GM21367 (cell line): ENCODE results near the gene MGST2.
A peak's percentile ranks its signal among the peaks of the same experiment; 100 is the strongest.

Experiments used
- ATAC-seq: cut with Tn5 transposase; IDR thresholded peaks from one replicate; pipeline ENCODE4 v1.9.1; 2021; ENCODE audit not compliant: unreplicated experiment

Gene MGST2

GRCh38 chr4:139643042-139643895, 22.4 kb upstream of the MGST2 start:
- ATAC-seq, result no peak

- ATAC-seq, result no peak
Observed at GRCh38 chr4:139645458-139645857, 20.2 kb upstream of the MGST2 start.

DNA sequence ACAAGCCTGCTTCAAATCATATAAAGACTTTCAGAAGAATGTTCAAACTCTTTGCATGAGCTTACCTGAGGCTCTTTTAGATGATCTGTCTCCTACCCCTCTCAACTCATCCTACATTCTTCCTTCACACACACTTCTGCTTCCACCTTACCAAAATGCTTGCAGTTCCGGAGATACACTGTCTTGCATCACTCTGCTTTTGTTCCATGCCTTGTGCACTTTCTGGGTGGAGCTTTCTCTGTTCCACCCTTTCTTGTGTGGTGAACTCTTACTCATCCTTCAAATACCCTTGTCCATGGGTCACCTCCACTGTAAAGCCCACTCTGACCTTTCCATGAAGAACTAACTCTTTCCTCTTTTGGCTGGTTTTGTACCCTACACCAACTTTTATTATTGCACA, 18.4 kb upstream of the MGST2 start:
- ATAC-seq, result no peak

GRCh38 chr4:139647952-139648351, 17.7 kb upstream of the MGST2 start:
- ATAC-seq, result no peak

- peak; percentile 76 for ATAC-seq
Observed at GRCh38 chr4:139651282-139652194, 14.1 kb upstream of the MGST2 start.

DNA sequence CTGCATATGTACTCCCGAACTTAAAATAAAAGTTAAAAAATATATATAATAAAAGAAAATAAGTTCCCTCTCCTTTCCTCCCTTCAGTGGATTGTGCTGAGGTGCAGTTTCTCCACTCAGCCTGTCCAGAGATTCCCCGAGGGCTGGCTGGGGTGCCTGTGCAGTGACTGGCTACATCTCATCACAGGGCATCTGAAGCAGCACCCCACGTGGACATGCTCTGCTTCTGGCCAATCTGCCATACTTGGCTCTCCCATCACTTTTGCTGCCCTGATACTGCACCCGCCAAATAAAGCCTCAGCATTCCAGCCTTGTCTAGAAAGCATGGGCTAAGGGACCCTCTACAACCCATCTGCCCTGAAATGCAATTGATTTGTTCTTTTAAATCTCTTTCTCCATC, 11.1 kb upstream of the MGST2 start:
- no peak for ATAC-seq

DNA sequence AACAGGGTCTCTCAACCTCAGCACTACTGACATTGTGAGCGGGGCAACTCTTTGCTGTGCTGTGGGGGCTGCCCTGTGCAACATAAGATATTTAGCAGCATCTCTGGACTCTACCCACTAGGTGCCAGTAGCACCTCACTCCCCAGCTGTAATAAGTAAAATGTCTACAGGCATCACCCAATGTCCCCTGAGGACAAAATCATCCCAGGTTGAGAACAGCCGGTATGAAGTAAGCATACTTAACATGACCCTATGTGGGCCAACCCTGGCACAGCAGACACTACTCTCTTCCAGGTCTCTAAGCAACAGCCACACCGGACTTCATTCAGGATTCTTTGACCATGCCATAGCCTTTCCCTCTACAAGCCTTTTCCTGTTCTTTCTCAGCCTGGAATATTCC, 10.5 kb upstream of the MGST2 start:
- ATAC-seq, result peak; percentile 48

- ATAC-seq, result peak; percentile 73
Observed at GRCh38 chr4:139656614-139657486, 8.8 kb upstream of the MGST2 start.

DNA sequence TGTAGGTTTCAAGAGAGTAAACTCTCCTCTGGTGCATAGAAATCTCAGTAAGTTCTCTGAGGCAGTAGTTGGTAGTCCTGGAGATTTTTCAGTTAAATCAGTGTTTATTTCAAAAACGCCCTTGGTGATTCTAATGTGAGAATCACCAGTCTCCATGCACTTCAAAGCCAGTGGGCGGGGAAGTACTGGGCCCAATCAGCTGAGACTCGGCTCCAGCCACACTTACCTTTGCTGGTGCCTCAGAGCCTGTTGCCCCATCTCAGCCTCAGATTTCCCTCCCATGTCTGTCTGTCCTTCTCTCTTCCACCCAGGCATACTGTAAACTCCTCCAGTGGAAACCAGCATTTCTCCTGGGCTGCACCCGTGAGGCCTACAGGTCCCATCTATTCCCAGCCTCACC, 7.4 kb upstream of the MGST2 start:
- no peak for ATAC-seq

DNA sequence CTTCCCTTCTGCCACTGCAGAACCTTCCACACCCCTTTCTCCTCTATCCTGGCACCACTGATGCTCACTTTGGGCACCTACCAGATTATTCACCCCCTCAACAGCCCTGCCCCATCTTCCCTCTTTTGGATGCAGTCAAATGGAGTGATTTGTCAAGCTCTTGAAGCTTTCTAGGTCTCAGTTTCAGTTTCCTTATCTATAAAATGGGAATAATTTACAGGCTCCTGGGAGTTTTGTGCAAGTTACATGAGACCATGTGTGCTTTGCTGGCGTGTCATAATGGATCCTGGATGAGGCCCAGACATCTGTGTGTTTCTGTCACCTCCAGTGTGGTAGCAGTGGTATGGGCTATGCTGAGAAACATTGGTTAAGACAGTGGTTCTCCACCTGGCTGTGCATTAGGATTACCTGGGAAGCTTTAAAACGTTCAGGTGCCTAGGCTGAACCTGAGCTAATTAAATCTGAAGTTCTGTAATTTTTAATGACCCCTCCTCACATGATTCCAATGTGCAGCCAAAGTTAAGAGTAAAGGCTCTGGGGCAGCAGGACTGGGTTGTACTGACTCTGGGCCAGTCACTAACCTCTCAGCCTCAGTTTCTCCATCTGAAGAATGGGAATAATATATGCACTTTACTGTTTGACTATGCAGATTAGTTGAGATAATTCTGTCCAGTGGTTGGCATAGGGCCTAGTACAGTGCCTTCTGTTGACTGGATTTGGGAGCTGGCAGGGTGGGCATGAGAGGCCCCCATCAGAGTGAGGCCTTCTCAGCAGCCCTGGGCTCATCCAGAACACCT, 6.8 kb upstream of the MGST2 start:
- ATAC-seq, result no peak

DNA sequence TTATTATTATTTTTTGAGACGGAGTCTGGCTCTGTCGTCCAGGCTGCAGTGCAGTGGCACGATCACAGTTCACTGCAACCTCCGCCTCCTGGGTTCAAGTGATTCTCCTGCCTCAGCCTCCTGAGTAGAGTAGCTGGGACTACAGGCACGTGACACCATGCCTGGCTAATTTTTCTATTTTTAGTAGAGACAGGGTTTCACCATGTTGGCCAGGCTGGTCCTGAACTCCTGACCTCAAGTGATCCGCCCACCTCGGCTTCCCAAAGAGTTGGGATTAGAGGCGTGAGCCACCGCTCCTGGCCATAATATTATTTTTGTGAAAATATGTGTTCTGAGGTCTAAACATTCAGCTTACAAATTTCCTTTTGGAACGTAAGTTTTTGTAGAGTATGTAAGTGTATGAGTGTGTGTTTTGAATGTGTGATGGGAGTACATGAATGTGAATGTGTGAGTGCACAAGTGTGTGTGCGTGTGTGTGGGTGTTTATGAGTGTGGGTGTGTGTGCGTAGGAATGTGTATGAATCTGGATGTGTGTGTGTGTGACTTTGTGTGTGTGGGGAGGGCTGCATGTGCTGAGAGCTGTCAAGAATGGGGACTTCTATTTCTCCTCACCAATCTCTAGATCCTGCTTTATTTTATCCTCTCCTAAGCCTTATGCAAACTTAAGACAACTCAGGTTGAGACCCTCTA, 5.7 kb upstream of the MGST2 start:
- ATAC-seq, result no peak

GRCh38 chr4:139660568-139661043, 5.0 kb upstream of the MGST2 start:
- no peak for ATAC-seq

GRCh38 chr4:139663561-139664138, 2.0 kb upstream of the MGST2 start:
- ATAC-seq, result no peak

- no peak for ATAC-seq
Observed at GRCh38 chr4:139664442-139664841, 1.2 kb upstream of the MGST2 start.

DNA sequence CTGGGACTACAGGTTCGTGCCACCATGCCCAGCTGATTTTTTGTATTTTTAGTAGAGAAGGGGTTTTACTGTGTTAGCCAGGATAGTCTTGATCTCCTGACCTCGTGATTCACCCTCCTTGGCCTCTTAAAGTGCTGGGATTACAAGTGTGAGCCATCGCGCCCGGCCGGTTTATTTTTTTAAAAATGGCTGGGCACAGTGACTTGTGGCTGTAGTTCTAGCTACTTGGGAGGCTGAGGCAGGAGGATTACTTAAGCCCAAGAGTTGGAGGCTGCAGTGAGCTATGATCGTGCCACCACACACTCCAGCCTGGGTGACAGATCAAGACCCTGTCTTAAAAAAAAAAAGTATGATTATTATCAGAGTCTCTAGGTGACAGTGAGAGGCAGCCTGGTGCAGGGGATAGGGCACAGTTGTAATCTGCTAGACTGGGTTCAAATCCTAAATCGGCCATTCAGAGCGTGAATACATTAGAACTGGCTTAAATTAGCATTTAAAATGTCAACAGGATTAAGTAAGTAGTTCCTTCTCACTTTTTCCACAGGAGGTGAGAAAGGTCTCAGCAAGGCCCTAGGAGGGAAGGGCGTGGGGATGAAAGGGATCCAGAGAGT, 435 bp upstream of the MGST2 start:
- peak; percentile 13 for ATAC-seq

DNA sequence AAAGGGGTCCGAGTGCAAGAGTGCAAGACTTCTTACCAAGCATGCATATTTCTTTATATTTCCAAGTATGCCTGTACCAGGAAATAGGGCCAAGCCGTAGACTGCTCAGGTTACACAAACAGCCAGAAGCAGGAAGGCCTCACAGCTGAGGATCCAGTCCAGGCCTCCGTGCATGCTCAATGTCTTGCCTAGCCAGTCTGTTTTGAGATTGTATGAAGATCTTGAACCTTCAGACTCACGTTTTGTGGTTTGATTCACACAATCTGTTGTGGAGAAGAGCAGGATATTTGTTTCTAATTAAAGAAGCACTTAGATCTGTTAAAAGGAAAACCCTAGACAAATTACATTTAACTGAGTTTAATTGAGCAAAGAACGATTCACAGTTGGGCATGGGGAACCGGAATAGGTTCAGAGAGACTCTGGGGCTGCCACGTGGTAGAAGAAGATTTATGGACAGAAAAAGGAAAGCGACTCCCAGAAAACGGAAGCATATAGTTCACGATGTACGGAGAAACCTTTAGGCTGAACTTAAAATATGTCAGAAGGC, 1.2 kb downstream of the MGST2 start:
- ATAC-seq, result no peak

DNA sequence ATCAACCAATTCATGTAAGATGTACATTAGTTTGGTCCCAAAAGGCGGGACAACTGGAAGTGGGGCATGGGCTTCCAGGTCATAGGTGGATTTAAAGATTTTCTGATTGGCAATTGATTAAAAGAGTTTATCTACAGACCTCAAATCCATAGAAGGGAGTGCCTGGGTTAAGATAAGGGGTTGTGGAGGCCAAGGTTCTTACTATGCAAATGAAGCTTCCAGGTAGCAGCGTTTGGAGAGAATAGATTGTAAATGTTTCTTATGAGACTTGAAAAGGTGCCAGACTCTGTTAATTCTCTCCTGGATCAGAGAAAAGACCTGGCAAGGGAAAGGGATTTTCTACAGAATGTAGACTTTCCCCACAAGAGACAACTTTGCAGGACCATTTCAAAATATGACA, 2.4 kb downstream of the MGST2 start:
- ATAC-seq, result no peak

DNA sequence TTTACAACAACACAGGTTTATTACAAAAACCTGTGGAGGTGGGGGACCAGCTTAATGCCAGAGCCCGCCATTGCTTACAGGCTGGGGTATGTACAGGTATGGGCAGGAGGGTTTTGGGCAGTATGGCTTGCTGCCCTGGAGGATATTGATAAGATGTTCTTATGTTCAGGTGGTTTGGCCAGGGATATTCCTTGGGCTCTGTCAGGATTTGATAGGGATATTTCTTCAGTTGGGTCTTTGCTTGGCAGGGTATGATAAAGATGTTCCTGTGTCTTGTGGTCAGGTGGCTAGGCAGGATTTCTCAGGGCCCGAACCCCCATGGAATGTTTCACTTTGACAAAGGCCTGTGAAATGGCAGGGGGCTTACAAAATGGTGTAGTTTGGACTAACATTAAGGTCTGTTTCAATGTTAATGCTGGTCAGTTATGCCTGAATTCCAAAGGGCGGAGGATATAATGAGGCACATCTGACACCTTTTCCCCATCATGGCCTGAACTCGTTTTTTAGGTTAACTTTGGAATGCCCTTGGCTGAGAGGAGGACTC, 3.1 kb downstream of the MGST2 start:
- no peak for ATAC-seq
